ENCODE data around the gene LASP1NB.
"Not testable (repeated sequence)": the region's sequence is repeated elsewhere in the genome, so short reads cannot be mapped to it uniquely, and the experiment has no call there.

The LASP1NB gene

DNA sequence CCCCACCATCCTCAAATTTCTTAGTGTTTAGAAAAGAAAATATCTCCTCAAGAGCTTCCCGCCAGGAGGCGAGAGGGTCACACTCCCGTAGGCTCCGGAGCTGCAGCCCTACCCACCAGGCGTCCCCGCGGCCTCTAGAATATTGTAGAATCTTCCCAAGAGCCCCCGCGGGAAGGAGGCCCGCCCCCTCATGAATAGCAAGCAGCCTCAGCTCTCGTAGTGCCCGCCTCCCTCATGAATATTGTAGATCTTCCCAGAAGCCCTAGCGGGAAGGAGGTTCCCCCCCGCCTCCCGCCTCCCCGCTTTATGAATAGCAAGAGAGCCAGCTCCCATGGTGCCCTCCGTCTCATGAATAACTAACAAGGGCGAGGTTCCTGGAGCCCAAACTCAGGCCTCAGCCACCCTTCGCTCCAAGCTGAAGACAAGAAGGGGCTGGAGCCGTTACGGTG is 41.9 kb downstream of the LASP1NB start, which contains the start of gene FBXO47:
TSS of gene FBXO47 (minus strand) at position 114 of the 449 bp plus-strand sequence. CDS start 4,378 bp downstream, outside the sequence.
- WGBS: 22% methylated on average over 20 of the region's 21 CpGs
- Histone ChIP-seq H3K9me3 (no peaks in the 10 kb centered on the region), H3K36me3 (no peaks in the 10 kb centered on the region), H3K27ac (replicated peaks in 1 of 4) (peak within 1 kb of the TSS; percentile 50 to 77 (median 74)), H3K4me1 (peaks cover 0 to 13% (median 7%) of the 10 kb centered on the region in 4 donors), H3K4me3 (peak within 1 kb of the TSS; percentile 34 to 46 (median 44)), H3K27me3 (no peaks in the 10 kb centered on the region)
- peak; percentile 97 for DNase-seq (ENCODE audit: extremely low spot score)
- TF ChIP-seq, protein P1, sequence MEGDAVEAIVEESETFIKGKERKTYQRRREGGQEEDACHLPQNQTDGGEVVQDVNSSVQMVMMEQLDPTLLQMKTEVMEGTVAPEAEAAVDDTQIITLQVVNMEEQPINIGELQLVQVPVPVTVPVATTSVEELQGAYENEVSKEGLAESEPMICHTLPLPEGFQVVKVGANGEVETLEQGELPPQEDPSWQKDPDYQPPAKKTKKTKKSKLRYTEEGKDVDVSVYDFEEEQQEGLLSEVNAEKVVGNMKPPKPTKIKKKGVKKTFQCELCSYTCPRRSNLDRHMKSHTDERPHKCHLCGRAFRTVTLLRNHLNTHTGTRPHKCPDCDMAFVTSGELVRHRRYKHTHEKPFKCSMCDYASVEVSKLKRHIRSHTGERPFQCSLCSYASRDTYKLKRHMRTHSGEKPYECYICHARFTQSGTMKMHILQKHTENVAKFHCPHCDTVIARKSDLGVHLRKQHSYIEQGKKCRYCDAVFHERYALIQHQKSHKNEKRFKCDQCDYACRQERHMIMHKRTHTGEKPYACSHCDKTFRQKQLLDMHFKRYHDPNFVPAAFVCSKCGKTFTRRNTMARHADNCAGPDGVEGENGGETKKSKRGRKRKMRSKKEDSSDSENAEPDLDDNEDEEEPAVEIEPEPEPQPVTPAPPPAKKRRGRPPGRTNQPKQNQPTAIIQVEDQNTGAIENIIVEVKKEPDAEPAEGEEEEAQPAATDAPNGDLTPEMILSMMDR (IDR thresholded peaks at IDR 0.05): peak in 1 of 3 experiments; percentile 37
- TF ChIP-seq POLR2A (IDR thresholded peaks at IDR 0.05; ENCODE audit: low read depth): no peak
- TF ChIP-seq EP300 (IDR thresholded peaks at IDR 0.05): no peak
- TF ChIP-seq POLR2AphosphoS5 (IDR thresholded peaks at IDR 0.05): peak; percentile 79 to 81
- intact Hi-C loops (cut with DNase I): no loop called here

DNA sequence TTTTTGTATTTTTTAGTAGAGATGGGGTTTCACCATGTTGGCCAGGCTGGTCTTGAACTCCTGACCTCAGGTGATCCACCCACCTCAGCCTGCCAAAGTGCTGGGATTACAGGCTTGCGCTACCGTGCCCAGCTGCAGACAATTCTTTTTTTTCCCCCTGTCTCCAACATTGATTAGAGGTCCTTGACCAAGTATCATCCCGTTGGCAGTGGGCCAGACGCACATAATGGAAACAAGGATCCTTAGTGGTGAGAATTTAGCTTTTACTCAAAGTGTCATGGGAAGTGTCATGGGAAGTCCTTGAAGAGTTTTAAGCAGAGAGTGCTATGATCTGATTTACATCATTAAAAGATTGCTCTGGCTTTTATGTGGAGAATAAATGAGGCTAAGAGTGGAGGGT is 43.9 kb downstream of the LASP1NB start:
- intact Hi-C loops (cut with DNase I): no loop called here
- TF ChIP-seq EP300 (IDR thresholded peaks at IDR 0.05) (no peak), POLR2A (IDR thresholded peaks at IDR 0.05; ENCODE audit: low read depth) (no peak), POLR2AphosphoS5 (IDR thresholded peaks at IDR 0.05) (no peak)
- TF ChIP-seq, protein P1 (IDR thresholded peaks at IDR 0.05): no peak
- Histone ChIP-seq H3K4me3 (no peak overlapping the region), H3K9me3 (no peaks in the 10 kb centered on the region), H3K27ac (replicated peaks in 1 of 4) (no peak overlapping the region), H3K36me3 (no peaks in the 10 kb centered on the region), H3K4me1 (peaks cover 0 to 13% (median 7%) of the 10 kb centered on the region in 4 donors), H3K27me3 (no peaks in the 10 kb centered on the region)
- no peak for DNase-seq (ENCODE audit: extremely low spot score)
- WGBS: 68% methylated on average over 4 of the region's 4 CpGs

DNA sequence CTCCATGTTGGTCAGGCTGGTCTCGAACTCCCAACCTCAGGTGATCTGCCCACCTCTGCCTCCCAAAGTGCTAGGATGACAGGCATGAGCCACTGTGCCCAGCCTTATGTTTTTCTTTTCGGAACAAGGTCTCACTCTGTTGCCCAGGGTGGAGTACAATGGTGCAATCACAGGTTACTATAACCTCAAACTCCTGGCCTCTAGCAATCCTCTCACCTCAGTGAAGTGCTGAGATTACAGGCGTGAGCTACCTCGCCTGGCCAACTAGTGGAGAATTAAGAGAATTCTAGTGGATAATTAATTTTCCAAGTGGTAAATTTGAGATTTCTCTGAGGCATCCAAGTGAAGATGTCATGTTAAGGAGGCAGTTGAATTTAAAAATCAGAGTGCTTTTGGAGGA is 44.7 kb downstream of the LASP1NB start:
- H3K36me3 ChIP-seq: no peaks in the 10 kb centered on the region
- H3K4me3 ChIP-seq: no peak overlapping the region
- no peak for DNase-seq (ENCODE audit: extremely low spot score)
- no peak overlapping the region for H3K27ac ChIP-seq (replicated peaks in 1 of 4)
- H3K27me3 ChIP-seq: no peaks in the 10 kb centered on the region
- peaks cover 0 to 13% (median 7%) of the 10 kb centered on the region in 4 donors for H3K4me1 ChIP-seq
- no peaks in the 10 kb centered on the region for H3K9me3 ChIP-seq
- TF ChIP-seq POLR2AphosphoS5 (IDR thresholded peaks at IDR 0.05): no peak
- TF ChIP-seq POLR2A (IDR thresholded peaks at IDR 0.05; ENCODE audit: low read depth): no peak
- TF ChIP-seq, protein P1 (IDR thresholded peaks at IDR 0.05): no peak
- no peak for TF ChIP-seq EP300 (IDR thresholded peaks at IDR 0.05)
- 84% methylated on average over 2 of the region's 4 CpGs for WGBS
- intact Hi-C loops (cut with DNase I): no loop called here

- H3K9me3 ChIP-seq: no peaks in the 10 kb centered on the region
- no peak overlapping the region for H3K27ac ChIP-seq (replicated peaks in 1 of 4)
- H3K27me3 ChIP-seq: no peaks in the 10 kb centered on the region
- no peaks in the 10 kb centered on the region for H3K36me3 ChIP-seq
- WGBS: 89% methylated on average over 5 of the region's 5 CpGs
- TF ChIP-seq, protein P1 (IDR thresholded peaks at IDR 0.05): no peak
- TF ChIP-seq EP300 (IDR thresholded peaks at IDR 0.05): no peak
- TF ChIP-seq POLR2A (IDR thresholded peaks at IDR 0.05; ENCODE audit: low read depth): no peak
- TF ChIP-seq POLR2AphosphoS5 (IDR thresholded peaks at IDR 0.05): no peak
- no peak for DNase-seq (ENCODE audit: extremely low spot score)
- intact Hi-C loops (cut with DNase I): no loop called here
- peaks cover 0 to 13% (median 7%) of the 10 kb centered on the region in 4 donors for H3K4me1 ChIP-seq
- no peak overlapping the region for H3K4me3 ChIP-seq
These were observed 45.4 kb downstream of the LASP1NB start for GRCh38 chr17:38970804-38971203.

- DNase-seq (ENCODE audit: extremely low spot score); H3K4me3 ChIP-seq; intact Hi-C loops (cut with DNase I); H3K27me3 ChIP-seq; H3K27ac ChIP-seq (replicated peaks in 1 of 4); H3K36me3 ChIP-seq; H3K9me3 ChIP-seq; H3K4me1 ChIP-seq: not testable (repeated sequence)
- 65% methylated on average over 6 of the region's 6 CpGs for WGBS
These were observed 50.8 kb downstream of the LASP1NB start for GRCh38 chr17:38976187-38976551.

Data from esophagus muscularis mucosa (tissue), 4 donors.